ENCODE measurements around the gene NAA40. TPM values are rescaled to one million over a fixed set of nuclear protein-coding genes. Genes with fewer than 3 reads are reported as not detected.
"Not testable (repeated sequence)": the region's sequence is repeated elsewhere in the genome, so short reads cannot be mapped to it uniquely, and the experiment has no call there.

The NAA40 gene
- total RNA-seq, 1 donor from 2014 or later = 18.7 TPM

DNA sequence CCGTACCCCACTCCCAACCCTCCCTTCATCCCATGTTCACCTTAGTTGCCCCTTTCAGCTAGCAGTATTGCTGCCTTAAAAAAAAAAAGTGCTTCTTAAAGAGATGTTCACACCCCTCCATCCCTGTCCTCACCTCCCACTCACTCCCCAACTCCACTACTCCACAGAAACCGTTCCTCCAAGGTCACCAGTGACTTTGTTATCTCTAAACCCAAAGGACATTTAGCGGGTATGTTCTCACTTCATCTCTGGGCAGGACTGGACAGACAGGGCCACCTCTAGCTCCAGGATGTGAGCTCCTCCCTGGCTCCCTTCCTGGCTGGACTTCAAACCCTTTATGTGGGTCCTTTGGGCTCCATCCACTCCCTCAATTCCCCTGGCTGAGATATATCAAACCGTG lies 15.5 kb upstream of the NAA40 start:
- DNase-seq (ENCODE audit: missing footprints) = no peak
- ATAC-seq = no peak
- intact Hi-C loops (cut with DNase I) = no loop called here

DNA sequence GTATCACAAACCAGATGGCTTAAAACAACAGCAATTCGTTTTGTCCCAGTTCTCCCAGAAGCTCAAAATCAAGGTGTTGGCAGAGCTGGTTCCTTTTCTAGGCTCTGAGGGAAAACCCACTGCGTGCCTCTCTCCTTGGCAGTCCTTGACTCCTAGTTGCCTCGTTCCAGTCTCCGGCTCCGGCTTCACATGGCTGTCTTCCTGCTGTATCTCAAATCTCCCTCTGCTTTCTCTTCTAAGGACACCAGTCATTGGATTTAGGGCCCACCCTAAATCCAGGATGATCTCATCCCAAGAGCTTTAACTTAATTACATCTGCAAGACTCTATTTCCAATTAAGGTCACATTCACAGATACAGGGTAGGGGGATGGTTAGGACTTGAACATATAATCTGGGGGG lies 9.2 kb upstream of the NAA40 start:
- DNase-seq (ENCODE audit: missing footprints) (no peak), ATAC-seq (no peak)
- intact Hi-C loops (cut with DNase I) = no loop called here

DNA sequence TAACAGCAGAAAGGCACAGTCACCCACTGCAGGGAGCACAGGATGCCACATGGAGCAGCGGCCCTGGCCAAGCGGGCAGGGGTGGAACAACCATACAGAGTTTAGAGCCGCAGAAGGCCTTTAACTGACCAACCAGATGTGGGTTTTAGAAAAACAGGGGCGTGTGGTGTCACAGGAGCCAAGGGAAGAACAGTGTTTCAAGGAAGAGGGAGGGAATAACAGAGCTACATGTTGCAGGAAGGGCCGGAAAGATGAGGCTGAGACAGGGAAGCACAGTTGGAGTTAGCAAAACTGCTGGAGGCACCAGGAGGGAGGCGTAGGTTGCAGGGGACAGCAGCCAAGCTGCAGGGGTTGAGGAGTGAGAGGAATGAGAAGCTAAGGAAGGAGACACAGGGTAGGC lies 7.8 kb upstream of the NAA40 start:
- ATAC-seq (no peak), DNase-seq (ENCODE audit: missing footprints) (no peak)
- intact Hi-C loops (cut with DNase I) = no loop called here

DNA sequence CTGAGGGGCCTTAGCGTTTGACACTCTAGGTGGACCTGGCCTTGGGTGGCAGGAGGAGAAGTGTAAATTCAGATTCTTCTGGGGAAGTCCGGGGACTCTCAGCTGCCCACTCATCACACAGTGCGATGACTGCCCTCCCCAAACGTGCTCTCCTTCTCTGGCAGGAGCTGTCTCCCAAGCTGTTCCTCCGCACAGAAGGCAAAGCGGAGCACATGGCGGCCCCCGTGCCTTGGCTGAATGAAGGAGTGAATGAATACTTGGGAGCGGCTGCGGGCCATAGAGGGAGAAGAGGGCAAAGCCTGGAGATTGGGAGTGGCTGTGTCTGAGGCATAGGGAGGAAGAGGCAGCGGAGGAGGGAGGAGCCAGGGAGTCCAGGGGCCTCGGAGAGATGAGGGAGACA lies 6.9 kb upstream of the NAA40 start:
- DNase-seq (ENCODE audit: missing footprints) (no peak), ATAC-seq (no peak)
- intact Hi-C loops (cut with DNase I) = no loop called here

GRCh38 chr11:63933459-63933858 lies 5.3 kb upstream of the NAA40 start:
- no peak for ATAC-seq
- DNase-seq (ENCODE audit: missing footprints) = no peak
- intact Hi-C loops (cut with DNase I) = no loop called here

- ATAC-seq = no peak
- intact Hi-C loops (cut with DNase I) = loop anchor here (1.0 to 2.0 kb wide), 2 partner anchors 21 to 65 kb away; partner anchors contain the start of gene RCOR2
- no peak for DNase-seq (ENCODE audit: missing footprints)
These were observed 906 bp upstream of the NAA40 start for GRCh38 chr11:63937713-63938478.

GRCh38 chr11:63939397-63939891 lies 642 bp downstream of the NAA40 start:
- no peak for ATAC-seq
- intact Hi-C loops (cut with DNase I) = loop anchor here (2.0 kb wide), 1 partner anchor 67 kb away; no protein-coding TSS in a partner anchor
- DNase-seq (ENCODE audit: missing footprints) = no peak

- ATAC-seq (no peak), DNase-seq (ENCODE audit: missing footprints) (no peak)
- intact Hi-C loops (cut with DNase I) = loop anchor here (5.0 kb wide), 1 partner anchor 33 kb away; no protein-coding TSS in a partner anchor
These were observed 2.0 kb downstream of the NAA40 start for GRCh38 chr11:63940786-63941185.

DNA sequence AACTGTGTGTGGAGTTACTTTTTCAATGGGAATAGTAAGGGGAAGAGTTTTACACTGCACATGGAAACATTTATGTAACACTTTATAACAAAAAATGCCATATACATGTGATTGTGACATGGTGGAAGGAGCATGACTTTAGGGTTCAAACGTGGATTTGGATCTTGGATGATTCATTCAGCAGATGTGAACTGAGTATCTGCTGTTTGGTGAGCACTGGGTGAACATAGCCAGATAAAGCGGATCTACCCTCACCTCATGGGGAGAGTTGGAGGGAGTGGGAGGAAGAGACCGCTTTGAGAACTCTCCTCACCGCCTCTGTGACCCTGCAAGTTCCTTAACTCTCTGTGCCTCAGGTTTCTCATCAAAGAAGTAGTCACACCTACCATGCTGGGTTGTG lies 3.1 kb downstream of the NAA40 start:
- DNase-seq (ENCODE audit: missing footprints) (no peak), ATAC-seq (no peak)
- intact Hi-C loops (cut with DNase I) = loop anchor here (5.0 kb wide), 1 partner anchor 35 kb away; no protein-coding TSS in a partner anchor

GRCh38 chr11:63942803-63943202 lies 4.0 kb downstream of the NAA40 start:
- no peak for ATAC-seq
- no peak for DNase-seq (ENCODE audit: missing footprints)
- intact Hi-C loops (cut with DNase I) = loop anchor here (5.0 kb wide), 1 partner anchor 36 kb away; no protein-coding TSS in a partner anchor

DNA sequence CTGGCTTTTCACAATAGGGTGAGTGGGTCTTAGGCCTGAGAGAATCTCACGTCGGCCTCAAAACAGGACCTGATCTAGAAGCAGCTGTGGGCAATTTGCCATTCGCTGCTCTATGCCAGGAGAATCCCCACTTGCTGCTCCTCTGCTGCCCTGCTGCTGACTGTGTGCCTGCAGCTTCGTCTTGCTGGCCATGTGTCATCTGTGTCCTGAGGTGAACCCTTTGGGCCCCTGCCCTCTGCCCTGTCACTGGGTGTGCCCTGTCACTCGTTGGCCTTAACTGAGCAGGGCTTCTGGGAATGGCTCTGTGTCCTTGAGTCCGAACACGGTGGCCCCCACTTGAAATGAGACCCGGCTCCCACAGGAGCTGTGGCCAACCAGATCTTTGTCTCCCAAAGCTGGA lies 6.2 kb downstream of the NAA40 start:
- ATAC-seq (peak; percentile 73), DNase-seq (ENCODE audit: missing footprints) (no peak)
- intact Hi-C loops (cut with DNase I) = loop anchor here (5.0 kb wide), 2 partner anchors 38 to 178 kb away; partner anchors contain the start of gene ZFTA

GRCh38 chr11:63945477-63946163 lies 6.8 kb downstream of the NAA40 start:
- peak; percentile 71 for DNase-seq (ENCODE audit: missing footprints)
- intact Hi-C loops (cut with DNase I) = loop anchor here (1.0 to 5.0 kb wide), 2 partner anchors 108 to 178 kb away; partner anchors contain the start of gene ZFTA

GRCh38 chr11:63951779-63952536 lies 13.2 kb downstream of the NAA40 start:
- no peak for DNase-seq (ENCODE audit: missing footprints)
- ATAC-seq = no peak
- intact Hi-C loops (cut with DNase I) = no loop called here

More at GRCh38 chr11:63945477-63946163, 6.8 kb downstream of the NAA40 start:
- ATAC-seq = peak; percentile 84

DNA sequence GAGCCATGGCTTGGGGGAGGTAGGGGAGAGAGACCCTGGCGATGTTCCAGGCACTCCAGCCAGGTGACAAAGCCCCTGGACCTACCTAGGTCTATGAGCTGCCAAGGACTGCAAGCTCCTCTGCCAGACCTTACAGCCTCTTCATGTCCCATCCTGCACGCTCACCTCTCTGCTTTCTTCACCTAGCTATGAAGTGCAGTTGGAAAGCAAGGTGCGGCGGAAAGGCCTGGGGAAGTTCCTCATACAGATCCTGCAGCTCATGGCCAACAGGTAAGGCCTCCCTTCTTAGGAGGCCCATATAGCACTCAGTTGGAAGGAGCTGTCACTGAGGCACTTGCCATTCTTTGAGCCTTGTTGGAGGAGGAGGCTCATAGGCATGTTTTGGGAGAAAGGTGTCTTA lies 13.8 kb downstream of the NAA40 start:
- DNase-seq (ENCODE audit: missing footprints) (no peak), ATAC-seq (no peak)
- intact Hi-C loops (cut with DNase I) = no loop called here

- DNase-seq (ENCODE audit: missing footprints) = no peak
- intact Hi-C loops (cut with DNase I) = no loop called here
These were observed 19.2 kb downstream of the NAA40 start for GRCh38 chr11:63958008-63958407.

DNA sequence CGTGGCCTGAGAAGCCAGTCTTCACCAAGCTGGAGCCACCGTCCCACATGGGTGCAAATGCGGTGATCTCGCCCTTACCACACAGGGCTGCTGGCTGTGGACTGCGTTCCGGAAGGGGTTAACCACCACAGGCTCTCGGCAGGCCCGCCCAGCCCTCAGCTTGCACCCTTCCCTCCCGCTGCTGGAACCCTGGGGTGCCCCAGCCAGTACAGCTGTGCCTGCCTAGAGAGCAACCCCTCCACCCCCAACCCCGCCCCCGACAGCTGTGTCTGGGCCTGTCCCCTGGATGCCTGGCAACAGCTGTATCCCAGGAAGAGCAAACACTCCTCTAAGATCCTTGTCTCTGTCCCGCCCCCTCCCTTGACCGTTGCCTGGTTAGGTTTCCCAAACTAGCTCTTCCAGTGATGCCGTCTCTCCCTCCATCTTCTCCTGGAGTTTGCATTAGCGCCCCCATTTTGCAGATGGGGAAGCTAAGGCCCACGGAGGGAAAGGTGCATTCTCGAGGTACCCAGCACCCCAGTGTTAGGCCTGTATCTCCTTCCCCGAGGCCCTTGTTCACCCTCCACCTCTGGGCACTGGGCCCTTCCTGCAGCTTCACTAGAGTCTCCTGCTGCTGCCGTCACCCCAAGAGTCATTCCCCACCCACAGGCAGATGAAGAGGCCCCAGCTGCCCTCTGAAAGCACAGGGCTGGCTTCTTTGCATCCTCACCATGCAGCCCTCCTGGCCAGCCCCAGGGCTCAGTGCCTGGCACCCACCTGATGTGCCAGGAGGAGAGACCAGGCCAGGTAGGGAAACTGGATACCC lies 23.0 kb downstream of the NAA40 start:
- ATAC-seq (peak; percentile 12), DNase-seq (ENCODE audit: missing footprints) (no peak)
- intact Hi-C loops (cut with DNase I) = no loop called here

More at GRCh38 chr11:63958008-63958407, 19.2 kb downstream of the NAA40 start:
- ATAC-seq = no peak

DNA sequence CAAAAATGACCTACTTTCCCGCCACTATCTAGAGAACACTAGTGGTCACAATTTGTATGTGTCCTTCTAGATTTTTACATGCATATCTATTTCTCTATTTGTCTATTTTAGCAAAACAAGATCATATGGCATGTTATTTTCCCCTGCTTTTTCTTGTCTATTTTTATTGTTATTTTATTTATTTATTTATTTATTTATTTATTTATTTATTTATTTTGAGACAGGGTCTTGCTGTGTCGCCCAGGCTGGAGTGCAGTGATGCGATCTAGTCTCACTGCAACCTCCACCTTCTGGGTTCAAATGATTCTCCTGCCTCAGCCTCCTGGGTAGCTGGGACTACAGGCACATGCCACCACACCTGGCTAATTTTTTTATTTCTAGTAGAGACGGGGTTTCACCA lies 25.1 kb downstream of the NAA40 start:
- intact Hi-C loops (cut with DNase I); ATAC-seq; DNase-seq (ENCODE audit: missing footprints): not testable (repeated sequence)

DNA sequence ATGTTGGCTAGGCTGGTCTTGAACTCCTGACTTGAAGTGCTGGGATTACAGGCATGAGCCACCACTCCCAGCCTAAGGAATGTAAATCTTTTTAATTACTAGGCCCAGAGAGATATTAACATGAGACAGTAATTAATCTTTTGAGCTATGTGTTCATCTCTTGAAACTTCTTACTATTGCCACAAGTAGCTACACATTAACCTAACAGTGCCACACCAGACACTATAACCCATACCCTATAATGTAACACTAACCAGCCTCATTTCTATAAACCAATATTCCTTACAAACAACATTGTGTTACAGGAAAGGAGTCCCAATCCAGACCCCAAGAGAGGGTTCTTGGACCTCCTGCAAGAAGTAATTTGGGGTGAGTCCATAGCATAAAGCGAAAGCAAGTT lies 27.6 kb downstream of the NAA40 start:
- no peak for ATAC-seq
- intact Hi-C loops (cut with DNase I) = no loop called here
- no peak for DNase-seq (ENCODE audit: missing footprints)
